K562 (cell line): Measurements from ENCODE around the gene LRRC10. TPM values are rescaled to one million over a fixed set of nuclear protein-coding genes. Genes with fewer than 3 reads are reported as not detected.

Experiments
- BCL6 ChIP-seq: fragments of 250-450 bp; sonication (Bioruptor Pico); IDR thresholded peaks from 2 replicates; pipeline ENCODE4 v1.4.0; 2020
- DMBX1 ChIP-seq: fragments of 250-450 bp; sonication (Bioruptor Pico); IDR thresholded peaks from 2 replicates; pipeline ENCODE4 v1.8.0; 2022; ENCODE audit warnings: inconsistent platforms, mild to moderate bottlenecking, moderate library complexity, borderline replicate concordance
- EP300 ChIP-seq: IDR thresholded peaks from 2 replicates; pipeline ENCODE4 v1.6.1; 2012; ENCODE audit warnings: low read length, improper control_type of control experiment
- HDAC2 ChIP-seq: fragments of 450-650 bp; IDR thresholded peaks from 2 replicates; pipeline ENCODE4 v1.6.1; 2016; ENCODE audit warnings: mild to moderate bottlenecking
- MNT ChIP-seq, 2 experiments: fragments of 450-650 bp; conservative IDR thresholded peaks; 2 replicates each; pipeline ENCODE4 v1.6.1; 2017; ENCODE audit warnings: mild to moderate bottlenecking in 2 of 2, moderate library complexity in 2 of 2
- MTA2 ChIP-seq: fragments of 450-650 bp; IDR thresholded peaks from 2 replicates; pipeline ENCODE4 v1.6.1; 2016; ENCODE audit warnings: low read depth
- PHF8 ChIP-seq: fragments of 200-600 bp; sonication (generic); IDR thresholded peaks from 2 replicates; pipeline ENCODE4 v1.6.1; 2012; ENCODE audit warnings: mixed run types, mild to moderate bottlenecking, inconsistent platforms, low read length, moderate library complexity, borderline replicate concordance
- TBP ChIP-seq: optimal IDR thresholded peaks from 2 replicates; pipeline ENCODE3; 2011; ENCODE audit warnings: low read depth, low read length, improper control_type of control experiment
- THRA ChIP-seq: fragments of 450-650 bp; IDR thresholded peaks from 2 replicates; pipeline ENCODE4 v1.6.1; 2017; ENCODE audit warnings: mild to moderate bottlenecking, moderate library complexity
- VEZF1 ChIP-seq: fragments of 200-800 bp; sonication (Bioruptor generic); IDR thresholded peaks from 2 replicates; pipeline ENCODE4 v1.6.1; 2017; ENCODE audit warnings: missing genetic modification characterization, missing compliant biosample characterization
- ZNF146 ChIP-seq: IDR thresholded peaks from one replicate; pipeline ENCODE4 v1.6.1; 2018; ENCODE audit warnings: missing compliant biosample characterization; ENCODE audit not compliant: unreplicated experiment
- ZNF197 ChIP-seq: fragments of 200-800 bp; sonication (Bioruptor generic); IDR thresholded peaks from 2 replicates; pipeline ENCODE4 v1.6.1; 2016; ENCODE audit warnings: low read depth, missing genetic modification characterization, missing compliant biosample characterization
- polyA plus RNA-seq, 8 experiments: library from polyadenylated mRNA; depleted of rRNA in 4 of 8; stranded (reverse) in 5 of 8; unstranded in 3 of 8; fragments of >200 nt; fragmentation: Nextera tagmentation in 2 of 8; fragmentation: Illumina TruSeq in 1 of 8; extraction: Ambion mirVana in 2 of 8; extraction: Trizol in 1 of 8; gene quantifications; 2 replicates each; pipeline versions ENCODE4 v1.2.1 to v1.2.3, GENCODE V29; 2011 to 2014; ENCODE audit warnings: inconsistent platforms in 1 of 8, missing spikeins in 1 of 8
- total RNA-seq, 7 experiments: library from RNA; depleted of rRNA in 6 of 7; stranded (reverse); fragments of >200 nt in 6 of 7; fragmentation: Illumina TruSeq in 2 of 7; extraction: Trizol in 2 of 7; gene quantifications; 2 replicates each; pipeline versions ENCODE4 v1.2.1 to v1.2.3, GENCODE V29; 2011 to 2021; ENCODE audit warnings: low replicate concordance in 1 of 7
- TF ChIP-seq, protein P1 (sequence below): sonication (generic); formaldehyde crosslinking; IDR thresholded peaks from 2 replicates; pipeline ENCODE4 v1.8.0; 2023; ENCODE audit warnings: missing genetic modification reagents, mild to moderate bottlenecking, borderline replicate concordance

LRRC10 gene
- total and polyA plus RNA-seq, 9 of the 15 experiments (the other 6 are each of a cell fraction or from before 2014, with no cell fraction given) = 0.09 TPM; not detected in 8

DNA sequence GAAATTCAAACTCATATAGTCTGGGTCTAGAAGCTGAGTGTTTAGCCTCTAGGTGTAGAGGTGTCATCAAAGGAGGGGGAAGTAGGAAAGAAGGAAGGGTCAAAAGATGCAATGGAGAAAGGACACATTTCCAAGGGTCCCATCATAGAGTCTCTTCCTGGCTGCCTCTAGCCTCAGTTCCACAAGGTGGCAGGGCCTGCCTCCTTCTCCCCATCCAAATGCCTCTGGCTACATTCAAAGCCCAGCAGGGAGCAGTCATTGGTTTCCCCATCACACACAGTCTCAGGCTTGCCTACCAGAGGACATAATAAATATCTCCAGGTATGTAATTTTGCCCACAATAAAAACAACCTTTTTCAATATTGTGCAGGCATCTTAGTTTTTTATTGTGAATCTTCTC lies 27.5 kb downstream of the LRRC10 start (continued):
- TF ChIP-seq, protein P1, sequence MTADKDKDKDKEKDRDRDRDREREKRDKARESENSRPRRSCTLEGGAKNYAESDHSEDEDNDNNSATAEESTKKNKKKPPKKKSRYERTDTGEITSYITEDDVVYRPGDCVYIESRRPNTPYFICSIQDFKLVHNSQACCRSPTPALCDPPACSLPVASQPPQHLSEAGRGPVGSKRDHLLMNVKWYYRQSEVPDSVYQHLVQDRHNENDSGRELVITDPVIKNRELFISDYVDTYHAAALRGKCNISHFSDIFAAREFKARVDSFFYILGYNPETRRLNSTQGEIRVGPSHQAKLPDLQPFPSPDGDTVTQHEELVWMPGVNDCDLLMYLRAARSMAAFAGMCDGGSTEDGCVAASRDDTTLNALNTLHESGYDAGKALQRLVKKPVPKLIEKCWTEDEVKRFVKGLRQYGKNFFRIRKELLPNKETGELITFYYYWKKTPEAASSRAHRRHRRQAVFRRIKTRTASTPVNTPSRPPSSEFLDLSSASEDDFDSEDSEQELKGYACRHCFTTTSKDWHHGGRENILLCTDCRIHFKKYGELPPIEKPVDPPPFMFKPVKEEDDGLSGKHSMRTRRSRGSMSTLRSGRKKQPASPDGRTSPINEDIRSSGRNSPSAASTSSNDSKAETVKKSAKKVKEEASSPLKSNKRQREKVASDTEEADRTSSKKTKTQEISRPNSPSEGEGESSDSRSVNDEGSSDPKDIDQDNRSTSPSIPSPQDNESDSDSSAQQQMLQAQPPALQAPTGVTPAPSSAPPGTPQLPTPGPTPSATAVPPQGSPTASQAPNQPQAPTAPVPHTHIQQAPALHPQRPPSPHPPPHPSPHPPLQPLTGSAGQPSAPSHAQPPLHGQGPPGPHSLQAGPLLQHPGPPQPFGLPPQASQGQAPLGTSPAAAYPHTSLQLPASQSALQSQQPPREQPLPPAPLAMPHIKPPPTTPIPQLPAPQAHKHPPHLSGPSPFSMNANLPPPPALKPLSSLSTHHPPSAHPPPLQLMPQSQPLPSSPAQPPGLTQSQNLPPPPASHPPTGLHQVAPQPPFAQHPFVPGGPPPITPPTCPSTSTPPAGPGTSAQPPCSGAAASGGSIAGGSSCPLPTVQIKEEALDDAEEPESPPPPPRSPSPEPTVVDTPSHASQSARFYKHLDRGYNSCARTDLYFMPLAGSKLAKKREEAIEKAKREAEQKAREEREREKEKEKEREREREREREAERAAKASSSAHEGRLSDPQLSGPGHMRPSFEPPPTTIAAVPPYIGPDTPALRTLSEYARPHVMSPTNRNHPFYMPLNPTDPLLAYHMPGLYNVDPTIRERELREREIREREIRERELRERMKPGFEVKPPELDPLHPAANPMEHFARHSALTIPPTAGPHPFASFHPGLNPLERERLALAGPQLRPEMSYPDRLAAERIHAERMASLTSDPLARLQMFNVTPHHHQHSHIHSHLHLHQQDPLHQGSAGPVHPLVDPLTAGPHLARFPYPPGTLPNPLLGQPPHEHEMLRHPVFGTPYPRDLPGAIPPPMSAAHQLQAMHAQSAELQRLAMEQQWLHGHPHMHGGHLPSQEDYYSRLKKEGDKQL (CRISPR knock-in tag) = no peak
- TF ChIP-seq HDAC2 (no peak), VEZF1 (CRISPR knock-in tag) (no peak), MNT (conservative IDR thresholded peaks at IDR 0.05) (no peak), BCL6 (CRISPR knock-in tag) (no peak), ZNF146 (no peak), PHF8 (no peak), EP300 (no peak), DMBX1 (CRISPR knock-in tag) (no peak), TBP (no peak), ZNF197 (CRISPR knock-in tag) (no peak), THRA (no peak), MTA2 (no peak)
